HepG2 (cell line): ENCODE measurements around the gene HSD17B11.

Experiments used
- EP300 ChIP-seq, 3 experiments: sonication (generic) in 1 of 3; formaldehyde crosslinking in 1 of 3; IDR thresholded peaks; 2 replicates each; pipeline versions ENCODE4 v1.5.1 to v1.6.1; 2011 to 2020; ENCODE audit warnings: low read depth in 2 of 3, low read length in 2 of 3, borderline replicate concordance in 1 of 3, improper control_type of control experiment in 1 of 3, mild to moderate bottlenecking in 1 of 3, missing genetic modification reagents in 1 of 3, moderate library complexity in 1 of 3
- ESRRA ChIP-seq: sonication (generic); formaldehyde crosslinking; IDR thresholded peaks from 2 replicates; pipeline ENCODE4 v1.5.1; 2020; ENCODE audit warnings: mild to moderate bottlenecking, low read depth, missing genetic modification reagents
- EZH2 ChIP-seq: conservative IDR thresholded peaks from 2 replicates; pipeline ENCODE4 v1.6.1; 2012; ENCODE audit warnings: mild to moderate bottlenecking, low read depth, low read length, moderate library complexity
- HDAC6 ChIP-seq: fragments of 200-600 bp; sonication (generic); IDR thresholded peaks from 2 replicates; pipeline ENCODE4 v1.7.0; 2017; ENCODE audit warnings: mild to moderate bottlenecking, antibody characterized with exemption, low read length, low read depth
- KAT7 ChIP-seq: IDR thresholded peaks from 2 replicates; pipeline ENCODE4 v1.6.1; 2018; ENCODE audit warnings: borderline replicate concordance, missing compliant biosample characterization
- NCOR1 ChIP-seq: fragments of 200-600 bp; sonication (generic); IDR thresholded peaks from 2 replicates; pipeline ENCODE4 v1.7.0; 2017; ENCODE audit warnings: antibody characterized with exemption, low read length, borderline replicate concordance
- PHF8 ChIP-seq: sonication (generic); formaldehyde crosslinking; IDR thresholded peaks from 2 replicates; pipeline ENCODE4 v1.5.0; 2020; ENCODE audit warnings: missing genetic modification reagents
- POLR2A ChIP-seq, 2 experiments: IDR thresholded peaks; 2 replicates each; pipeline ENCODE4 v1.6.1; 2011; ENCODE audit warnings: low read depth in 2 of 2, low read length in 2 of 2, mild to moderate bottlenecking in 1 of 2, moderate library complexity in 1 of 2; ENCODE audit not compliant: insufficient read depth in 1 of 2
- TAF1 ChIP-seq: sonication (generic); formaldehyde crosslinking; IDR thresholded peaks from 2 replicates; pipeline ENCODE4 v1.4.0; 2020; ENCODE audit warnings: missing genetic modification reagents
- ZBTB7A ChIP-seq: sonication (generic); formaldehyde crosslinking; IDR thresholded peaks from 2 replicates; pipeline ENCODE4 v1.8.0; 2022; ENCODE audit warnings: mild to moderate bottlenecking, missing genetic modification reagents
- TF ChIP-seq, protein P1 (sequence below): sonication (generic); formaldehyde crosslinking; IDR thresholded peaks from 2 replicates; pipeline ENCODE4 v1.5.0; 2020; ENCODE audit warnings: mild to moderate bottlenecking, missing genetic modification reagents, moderate library complexity
- TF ChIP-seq, protein P2 (sequence below): sonication (generic); formaldehyde crosslinking; conservative IDR thresholded peaks from 2 replicates; pipeline ENCODE4 v1.4.0; 2020; ENCODE audit warnings: missing genetic modification reagents
- TF ChIP-seq, protein P3 (sequence below): sonication (generic); formaldehyde crosslinking; IDR thresholded peaks from 2 replicates; pipeline ENCODE4 v1.9.0; 2021; ENCODE audit warnings: missing genetic modification reagents, borderline replicate concordance

DNA sequence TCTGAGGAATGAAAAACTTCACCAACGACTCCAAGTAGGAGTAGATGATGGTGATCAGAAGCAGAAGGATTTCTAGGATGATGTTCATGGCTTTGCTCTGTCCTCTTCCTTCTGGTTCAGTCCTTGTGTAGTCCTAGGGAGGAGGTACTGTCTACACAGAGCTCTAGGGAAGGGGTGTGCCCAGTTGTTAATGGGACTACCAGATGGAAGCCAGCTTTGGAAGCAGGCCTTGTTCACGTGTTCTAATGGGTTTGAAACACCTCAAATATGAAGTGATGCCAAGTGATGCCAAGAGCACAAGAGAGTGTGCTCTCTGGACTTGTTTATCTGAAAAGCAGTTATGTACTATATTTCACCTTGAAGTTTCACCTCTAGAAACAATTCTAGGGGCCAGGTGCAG lies 68.2 kb downstream of the HSD17B11 start, which contains the start of gene HSD17B13:
- TF ChIP-seq ZBTB7A (CRISPR knock-in tag) (no peak), POLR2A (IDR thresholded peaks at IDR 0.05; ENCODE audit: insufficient read depth in 1 of 2, low read depth in 2 of 2, low read length in 2 of 2) (no peak), HDAC6 (no peak), EP300 (IDR thresholded peaks at IDR 0.05; ENCODE audit: low read depth in 2 of 2, low read length in 2 of 2) (no peak), EP300 (CRISPR knock-in tag; IDR thresholded peaks at IDR 0.05; ENCODE audit: borderline replicate concordance) (no peak), EZH2 (no peak), ESRRA (no peak), NCOR1 (no peak), PHF8 (CRISPR knock-in tag) (no peak), KAT7 (CRISPR knock-in tag) (no peak), TAF1 (no peak)
- TF ChIP-seq, protein P1, sequence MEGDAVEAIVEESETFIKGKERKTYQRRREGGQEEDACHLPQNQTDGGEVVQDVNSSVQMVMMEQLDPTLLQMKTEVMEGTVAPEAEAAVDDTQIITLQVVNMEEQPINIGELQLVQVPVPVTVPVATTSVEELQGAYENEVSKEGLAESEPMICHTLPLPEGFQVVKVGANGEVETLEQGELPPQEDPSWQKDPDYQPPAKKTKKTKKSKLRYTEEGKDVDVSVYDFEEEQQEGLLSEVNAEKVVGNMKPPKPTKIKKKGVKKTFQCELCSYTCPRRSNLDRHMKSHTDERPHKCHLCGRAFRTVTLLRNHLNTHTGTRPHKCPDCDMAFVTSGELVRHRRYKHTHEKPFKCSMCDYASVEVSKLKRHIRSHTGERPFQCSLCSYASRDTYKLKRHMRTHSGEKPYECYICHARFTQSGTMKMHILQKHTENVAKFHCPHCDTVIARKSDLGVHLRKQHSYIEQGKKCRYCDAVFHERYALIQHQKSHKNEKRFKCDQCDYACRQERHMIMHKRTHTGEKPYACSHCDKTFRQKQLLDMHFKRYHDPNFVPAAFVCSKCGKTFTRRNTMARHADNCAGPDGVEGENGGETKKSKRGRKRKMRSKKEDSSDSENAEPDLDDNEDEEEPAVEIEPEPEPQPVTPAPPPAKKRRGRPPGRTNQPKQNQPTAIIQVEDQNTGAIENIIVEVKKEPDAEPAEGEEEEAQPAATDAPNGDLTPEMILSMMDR (CRISPR knock-in tag) = no peak
- TF ChIP-seq, protein P2, sequence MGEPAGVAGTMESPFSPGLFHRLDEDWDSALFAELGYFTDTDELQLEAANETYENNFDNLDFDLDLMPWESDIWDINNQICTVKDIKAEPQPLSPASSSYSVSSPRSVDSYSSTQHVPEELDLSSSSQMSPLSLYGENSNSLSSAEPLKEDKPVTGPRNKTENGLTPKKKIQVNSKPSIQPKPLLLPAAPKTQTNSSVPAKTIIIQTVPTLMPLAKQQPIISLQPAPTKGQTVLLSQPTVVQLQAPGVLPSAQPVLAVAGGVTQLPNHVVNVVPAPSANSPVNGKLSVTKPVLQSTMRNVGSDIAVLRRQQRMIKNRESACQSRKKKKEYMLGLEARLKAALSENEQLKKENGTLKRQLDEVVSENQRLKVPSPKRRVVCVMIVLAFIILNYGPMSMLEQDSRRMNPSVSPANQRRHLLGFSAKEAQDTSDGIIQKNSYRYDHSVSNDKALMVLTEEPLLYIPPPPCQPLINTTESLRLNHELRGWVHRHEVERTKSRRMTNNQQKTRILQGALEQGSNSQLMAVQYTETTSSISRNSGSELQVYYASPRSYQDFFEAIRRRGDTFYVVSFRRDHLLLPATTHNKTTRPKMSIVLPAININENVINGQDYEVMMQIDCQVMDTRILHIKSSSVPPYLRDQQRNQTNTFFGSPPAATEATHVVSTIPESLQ = no peak
- TF ChIP-seq, protein P3, sequence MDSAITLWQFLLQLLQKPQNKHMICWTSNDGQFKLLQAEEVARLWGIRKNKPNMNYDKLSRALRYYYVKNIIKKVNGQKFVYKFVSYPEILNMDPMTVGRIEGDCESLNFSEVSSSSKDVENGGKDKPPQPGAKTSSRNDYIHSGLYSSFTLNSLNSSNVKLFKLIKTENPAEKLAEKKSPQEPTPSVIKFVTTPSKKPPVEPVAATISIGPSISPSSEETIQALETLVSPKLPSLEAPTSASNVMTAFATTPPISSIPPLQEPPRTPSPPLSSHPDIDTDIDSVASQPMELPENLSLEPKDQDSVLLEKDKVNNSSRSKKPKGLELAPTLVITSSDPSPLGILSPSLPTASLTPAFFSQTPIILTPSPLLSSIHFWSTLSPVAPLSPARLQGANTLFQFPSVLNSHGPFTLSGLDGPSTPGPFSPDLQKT (CRISPR knock-in tag) = no peak
